Measurements from ENCODE around the gene TRAF7. TPM values are rescaled to one million over a fixed set of nuclear protein-coding genes. Genes with fewer than 3 reads are reported as not detected.

The TRAF7 gene
- total and polyA plus RNA-seq, 2 donors (not counting 1 experiment from before 2014, with no cell fraction given) = 46.1 to 50.9 TPM

DNA sequence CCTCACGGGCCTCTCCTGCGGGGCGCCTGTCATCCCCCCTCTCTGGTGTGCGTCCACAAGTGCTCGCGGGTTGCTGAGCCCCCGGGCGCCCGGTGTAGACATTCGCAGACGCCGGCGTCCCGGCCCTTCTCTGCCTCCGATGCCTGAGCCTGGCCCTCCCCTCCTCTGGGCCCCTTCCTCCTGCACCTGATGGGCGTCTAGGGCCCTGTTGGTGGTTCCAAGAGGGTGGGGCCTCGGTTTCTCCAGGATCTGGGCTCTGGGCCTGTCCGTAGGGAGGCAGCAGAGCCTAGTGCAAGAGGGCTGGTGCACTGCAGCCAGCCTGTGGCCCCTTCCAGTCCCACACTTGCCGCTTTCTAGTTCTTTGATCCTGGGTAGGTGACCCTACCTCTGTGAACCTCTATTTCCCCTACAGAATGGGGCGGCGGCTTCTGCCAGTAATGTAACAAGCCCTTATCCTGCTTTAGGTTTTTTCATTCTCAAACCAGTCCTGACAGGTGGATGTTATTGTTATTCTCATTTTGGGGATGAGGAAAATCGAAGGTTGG lies 68.4 kb downstream of the TRAF7 start:
- TF ChIP-seq CTCF (IDR thresholded peaks at IDR 0.05) (no peak), EZH2 (IDR thresholded peaks at IDR 0.05; ENCODE audit: borderline replicate concordance, insufficient read depth, low read depth, low read length, poor library complexity, severe bottlenecking) (no peak)

GRCh38 chr16:2226245-2226793 lies 70.7 kb downstream of the TRAF7 start:
- H3K27ac Mint-ChIP-seq = no peak overlapping the region
- intact Hi-C loops (cut with micrococcal nuclease) = no loop called here
- no peak overlapping the region for H3K4me2 ChIP-seq (replicated peaks; ENCODE audit: low read depth, low read length, poor library complexity, severe bottlenecking)
- peaks cover 42% of the 10 kb centered on the region for H4K20me1 ChIP-seq (ENCODE audit: control insufficient read depth, insufficient read depth, low read length, poor library complexity, severe bottlenecking)
- TF ChIP-seq CTCF (IDR thresholded peaks at IDR 0.05) (no peak), EZH2 (IDR thresholded peaks at IDR 0.05; ENCODE audit: borderline replicate concordance, insufficient read depth, low read depth, low read length, poor library complexity, severe bottlenecking) (no peak)
- no peaks in the 10 kb centered on the region for H3K27me3 ChIP-seq (replicated peaks in 1 of 4; ENCODE audit: control extremely low read depth in 1 of 4, control insufficient read depth in 3 of 4, insufficient read depth in 4 of 4, low read length in 3 of 4)
- peaks cover 6 to 16% of the 10 kb centered on the region in 2 donors for H3K4me1 ChIP-seq (ENCODE audit: control insufficient read depth in 2 of 2, insufficient read depth in 2 of 2, low read length in 2 of 2)
- H3K79me2 ChIP-seq (ENCODE audit: control insufficient read depth, insufficient read depth, low read length) = peaks cover 48% of the 10 kb centered on the region
- peaks cover 0 to 2% (median 0%) of the 10 kb centered on the region in 3 donors for H3K9me3 ChIP-seq (ENCODE audit: control extremely low read depth in 1 of 3, control insufficient read depth in 2 of 3, insufficient read depth in 1 of 3, low read length in 2 of 3)
- 83% methylated on average over 8 of the region's 9 CpGs for WGBS (ENCODE audit: insufficient coverage)
- H3K4me3 ChIP-seq (ENCODE audit: control extremely low read depth in 1 of 5, extremely low read depth in 1 of 5, insufficient read depth in 1 of 5, low read depth in 2 of 5, low read length in 4 of 5) = no peak overlapping the region
- DNase-seq (no peak), ATAC-seq (ENCODE audit: low read depth) (no peak)
- peaks cover 25% of the 10 kb centered on the region for H3K4me1 Mint-ChIP-seq
- no peak overlapping the region for H3K27ac ChIP-seq (ENCODE audit: low read length in 2 of 2)
- no peaks in the 10 kb centered on the region for H3K9me3 Mint-ChIP-seq (ENCODE audit: insufficient read depth)
- no peak overlapping the region for H3K9ac ChIP-seq (ENCODE audit: low read length)
- H3K27me3 Mint-ChIP-seq = no peaks in the 10 kb centered on the region
- no peak overlapping the region for H2AFZ ChIP-seq (ENCODE audit: insufficient read depth, low read depth, low read length, poor library complexity, severe bottlenecking)
- H3K4me3 Mint-ChIP-seq = peak overlapping the region; percentile 23
- peaks cover 0 to 24% of the 10 kb centered on the region in 2 experiments for H3K36me3 ChIP-seq (replicated peaks in 1 of 2; ENCODE audit: control extremely low read depth in 1 of 2, control insufficient read depth in 1 of 2, extremely low read depth in 1 of 2, insufficient read depth in 2 of 2, low read length in 1 of 2)
- ChIA-PET POLR2A (no interaction called here), CTCF (interaction anchor here (0.6 to 0.8 kb wide), 2 partner anchors 25 to 261 kb away, joined by 3 read pairs; partner anchors contain the start of gene ECI1)

More for the DNA sequence above, 68.4 kb downstream of the TRAF7 start:
- H3K4me3 Mint-ChIP-seq = peak overlapping the region; percentile 76
- H3K27me3 ChIP-seq (replicated peaks in 1 of 4; ENCODE audit: control extremely low read depth in 1 of 4, control insufficient read depth in 3 of 4, insufficient read depth in 4 of 4, low read length in 3 of 4) = no peaks in the 10 kb centered on the region
- H3K27me3 Mint-ChIP-seq = no peaks in the 10 kb centered on the region
- intact Hi-C loops (cut with micrococcal nuclease) = loop anchor here (1.0 to 2.0 kb wide), 6 partner anchors 9 to 201 kb away; partner anchors contain the start of genes ECI1, MLST8, RNPS1 and TRAF7
- ATAC-seq (ENCODE audit: low read depth) (no peak), DNase-seq (no peak)
- ChIA-PET CTCF (no interaction called here), POLR2A (interaction anchor here (1.5 kb wide), 1 partner anchor 28 kb away, joined by 4 read pairs; the partner anchor contains the start of gene ECI1)
- H3K4me1 ChIP-seq (ENCODE audit: control insufficient read depth in 2 of 2, insufficient read depth in 2 of 2, low read length in 2 of 2) = peaks cover 6 to 16% of the 10 kb centered on the region in 2 donors
- H3K9me3 Mint-ChIP-seq (ENCODE audit: insufficient read depth) = no peaks in the 10 kb centered on the region
- peaks cover 19% of the 10 kb centered on the region for H4K20me1 ChIP-seq (ENCODE audit: control insufficient read depth, insufficient read depth, low read length, poor library complexity, severe bottlenecking)
- H3K27ac Mint-ChIP-seq = peak overlapping the region; percentile 20
- H3K4me3 ChIP-seq (ENCODE audit: control extremely low read depth in 1 of 5, extremely low read depth in 1 of 5, insufficient read depth in 1 of 5, low read depth in 2 of 5, low read length in 4 of 5) = peak overlapping the region; percentile 51 to 92 (median 82)
- peaks cover 48% of the 10 kb centered on the region for H3K79me2 ChIP-seq (ENCODE audit: control insufficient read depth, insufficient read depth, low read length)
- peak overlapping the region; percentile 97 for H2AFZ ChIP-seq (ENCODE audit: insufficient read depth, low read depth, low read length, poor library complexity, severe bottlenecking)
- peaks cover 25% of the 10 kb centered on the region for H3K4me1 Mint-ChIP-seq
- peaks cover 0 to 10% of the 10 kb centered on the region in 2 experiments for H3K36me3 ChIP-seq (replicated peaks in 1 of 2; ENCODE audit: control extremely low read depth in 1 of 2, control insufficient read depth in 1 of 2, extremely low read depth in 1 of 2, insufficient read depth in 2 of 2, low read length in 1 of 2)
- H3K9ac ChIP-seq (ENCODE audit: low read length) = peak overlapping the region; percentile 85
- peak overlapping the region; percentile 47 to 85 for H3K27ac ChIP-seq (ENCODE audit: low read length in 2 of 2)
- peaks cover 0 to 2% (median 0%) of the 10 kb centered on the region in 3 donors for H3K9me3 ChIP-seq (ENCODE audit: control extremely low read depth in 1 of 3, control insufficient read depth in 2 of 3, insufficient read depth in 1 of 3, low read length in 2 of 3)
- peak overlapping the region; percentile 95 for H3K4me2 ChIP-seq (replicated peaks; ENCODE audit: low read depth, low read length, poor library complexity, severe bottlenecking)
- 4% methylated on average over 19 of the region's 22 CpGs for WGBS (ENCODE audit: insufficient coverage)
